Activated T-helper 17 cell treated with anti-CD3 and anti-CD28 coated beads, Interleukin-2, amount 50 U/mL, for 72 hours (primary cell): ENCODE results near the gene GNA12. TPM values are rescaled to one million over a fixed set of nuclear protein-coding genes. Genes with fewer than 3 reads are reported as not detected.

Experiments used
- ATAC-seq: fragments of 150-1000 bp; cut with Tn5 transposase; replicated peaks from 2 replicates; pipeline ENCODE4 v1.10.0; 2021; ENCODE audit warnings: mild to moderate bottlenecking, moderate library complexity
- H3K27ac Mint-ChIP-seq: one replicate; pipeline ENCODE4 v1.8.0; 2022; ENCODE audit warnings: mixed read lengths
- H3K27me3 Mint-ChIP-seq: one replicate; pipeline ENCODE4 v1.8.0; 2022; ENCODE audit warnings: mixed read lengths
- H3K36me3 Mint-ChIP-seq: one replicate; pipeline ENCODE4 v1.8.0; 2022; ENCODE audit warnings: low read depth, mild to moderate bottlenecking, mixed read lengths
- H3K4me1 Mint-ChIP-seq: one replicate; pipeline ENCODE4 v1.8.0; 2022; ENCODE audit warnings: mixed read lengths
- H3K4me3 Mint-ChIP-seq: one replicate; pipeline ENCODE4 v1.8.0; 2022; ENCODE audit warnings: mild to moderate bottlenecking, mixed read lengths
- H3K9me3 Mint-ChIP-seq: one replicate; pipeline ENCODE4 v1.8.0; 2022; ENCODE audit warnings: mixed read lengths
- total RNA-seq, 2 donors: library from RNA; stranded (reverse); gene quantifications; one replicate each; pipeline ENCODE4 v1.2.3, GENCODE V29; 2022

Gene GNA12
- total RNA-seq, 2 donors from 2014 or later = 15.4 to 17.4 TPM

DNA sequence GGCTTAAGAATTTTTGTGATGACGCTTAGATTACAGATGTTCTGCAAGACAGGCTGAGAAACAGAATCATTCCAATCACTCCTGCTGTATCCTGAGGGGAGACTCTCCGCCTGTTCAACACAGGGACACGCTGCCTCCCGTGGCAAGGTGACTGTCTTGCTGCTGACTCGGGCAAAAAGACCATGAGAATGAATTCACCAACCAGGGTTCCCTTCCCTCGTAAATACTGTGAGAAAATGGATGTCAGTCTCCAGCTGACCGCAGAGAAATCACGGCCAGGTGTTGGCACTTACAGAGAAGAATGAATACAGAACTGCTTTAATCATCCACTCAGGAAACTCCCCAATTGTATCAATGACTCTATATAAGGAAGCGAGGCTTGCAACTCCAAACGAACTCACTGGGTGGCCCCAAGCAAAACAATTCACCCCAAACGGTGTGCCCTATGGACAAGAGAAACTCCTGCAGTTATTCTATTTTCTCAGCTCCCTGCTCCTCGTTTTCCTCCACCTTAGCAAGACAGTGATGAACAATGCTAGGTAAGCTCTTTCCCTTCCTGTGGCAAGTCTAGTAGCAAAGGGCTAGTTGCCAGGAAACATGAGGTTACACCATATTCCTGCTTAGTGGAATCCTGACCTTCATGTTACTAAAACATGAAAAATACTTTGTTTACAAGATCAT lies 22.8 kb downstream of the GNA12 start:
- peak overlapping the region; percentile 7 for H3K27ac Mint-ChIP-seq
- H3K4me1 Mint-ChIP-seq = peaks cover 24% of the 10 kb centered on the region
- peaks cover 5% of the 10 kb centered on the region for H3K36me3 Mint-ChIP-seq
- no peaks in the 10 kb centered on the region for H3K27me3 Mint-ChIP-seq
- peak; percentile 73 for ATAC-seq
- no peaks in the 10 kb centered on the region for H3K9me3 Mint-ChIP-seq
- peak overlapping the region; percentile 14 for H3K4me3 Mint-ChIP-seq

DNA sequence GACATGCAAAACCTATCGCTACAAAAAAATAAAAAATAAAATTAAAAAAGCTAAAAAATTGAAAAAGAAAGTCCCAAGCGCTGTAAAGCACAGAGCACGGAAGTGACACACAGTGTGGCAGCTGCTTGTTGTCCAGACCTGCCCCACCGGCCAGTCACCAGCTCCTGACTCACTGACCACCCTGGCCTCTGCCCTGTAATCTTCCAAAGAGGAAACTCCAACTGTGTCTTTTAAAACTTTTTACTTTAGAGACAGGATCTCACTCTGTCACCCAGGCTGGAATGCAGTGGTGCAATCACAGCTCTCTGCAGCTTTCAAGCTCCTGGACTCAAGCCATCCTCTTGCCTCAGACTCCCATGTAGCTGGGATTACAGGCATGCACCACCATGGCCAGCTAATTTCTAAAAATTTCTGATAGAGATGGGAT lies 23.6 kb downstream of the GNA12 start:
- H3K27ac Mint-ChIP-seq = no peak overlapping the region
- peaks cover 5% of the 10 kb centered on the region for H3K36me3 Mint-ChIP-seq
- no peaks in the 10 kb centered on the region for H3K9me3 Mint-ChIP-seq
- H3K4me3 Mint-ChIP-seq = no peak overlapping the region
- H3K27me3 Mint-ChIP-seq = no peaks in the 10 kb centered on the region
- no peak for ATAC-seq
- H3K4me1 Mint-ChIP-seq = peaks cover 24% of the 10 kb centered on the region

DNA sequence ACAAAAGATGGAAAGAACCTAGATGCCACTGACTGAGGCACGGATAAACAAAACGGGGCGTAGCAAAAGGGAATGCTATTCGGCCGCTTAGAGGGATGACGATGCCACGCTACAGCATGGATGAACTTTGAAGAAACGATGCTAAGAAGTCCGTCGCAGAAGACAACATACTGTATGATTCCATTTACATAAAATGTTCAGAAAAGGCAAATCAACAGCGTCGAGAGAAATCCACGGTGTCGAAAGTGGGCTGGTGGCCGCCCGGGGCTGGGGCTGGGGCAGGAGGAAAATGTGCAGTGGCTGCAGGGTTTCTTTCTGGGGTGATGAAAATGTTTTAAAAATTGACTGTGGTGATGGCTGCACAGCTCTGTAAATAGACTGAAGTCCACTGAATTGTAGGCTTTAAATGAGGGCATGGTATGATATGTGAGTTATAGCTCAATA lies 24.1 kb downstream of the GNA12 start:
- ATAC-seq = no peak
- peak overlapping the region; percentile 51 for H3K27ac Mint-ChIP-seq
- peaks cover 18% of the 10 kb centered on the region for H3K4me1 Mint-ChIP-seq
- no peaks in the 10 kb centered on the region for H3K27me3 Mint-ChIP-seq
- no peaks in the 10 kb centered on the region for H3K9me3 Mint-ChIP-seq
- H3K4me3 Mint-ChIP-seq = no peak overlapping the region
- H3K36me3 Mint-ChIP-seq = peaks cover 5% of the 10 kb centered on the region

DNA sequence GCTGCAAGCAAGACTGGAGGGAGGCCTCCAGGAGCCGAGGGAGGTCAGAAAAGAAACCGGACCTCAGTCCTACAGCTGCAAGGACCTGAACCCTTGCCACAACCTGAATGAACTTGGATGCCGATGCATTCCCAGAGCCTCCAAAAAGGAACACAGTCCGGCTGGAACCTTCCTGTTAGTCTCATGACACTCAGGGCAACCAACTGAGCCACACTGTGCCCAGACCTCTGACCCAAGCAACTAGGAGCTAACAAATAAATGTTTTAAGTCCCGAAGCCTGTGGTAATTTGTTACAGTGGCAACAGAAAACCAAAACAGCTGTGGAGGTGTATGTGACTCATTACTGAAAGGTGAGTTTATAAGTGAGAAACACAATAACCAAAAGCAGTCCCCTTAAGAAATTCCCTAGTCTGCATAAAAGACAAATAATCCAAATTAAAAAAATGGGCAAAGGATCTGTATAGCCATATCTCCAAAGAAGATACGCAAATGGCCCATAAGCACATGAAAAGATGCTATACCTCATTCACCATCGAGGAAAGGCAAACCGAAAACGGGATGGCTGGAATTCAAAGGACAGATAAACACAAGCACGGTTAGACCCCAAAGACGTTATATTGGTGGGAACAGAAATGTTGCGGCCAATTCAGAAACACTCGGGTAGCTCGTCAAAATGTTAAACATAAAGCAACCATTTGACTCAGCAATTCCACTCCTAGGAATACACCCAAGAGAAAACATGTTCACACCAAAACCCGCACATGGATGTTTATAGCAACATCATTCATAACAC lies 24.8 kb downstream of the GNA12 start:
- peak; percentile 86 for ATAC-seq
- peaks cover 5% of the 10 kb centered on the region for H3K36me3 Mint-ChIP-seq
- peaks cover 17% of the 10 kb centered on the region for H3K4me1 Mint-ChIP-seq
- H3K9me3 Mint-ChIP-seq = no peaks in the 10 kb centered on the region
- H3K4me3 Mint-ChIP-seq = peak overlapping the region; percentile 21
- H3K27me3 Mint-ChIP-seq = no peaks in the 10 kb centered on the region
- peak overlapping the region; percentile 51 for H3K27ac Mint-ChIP-seq

DNA sequence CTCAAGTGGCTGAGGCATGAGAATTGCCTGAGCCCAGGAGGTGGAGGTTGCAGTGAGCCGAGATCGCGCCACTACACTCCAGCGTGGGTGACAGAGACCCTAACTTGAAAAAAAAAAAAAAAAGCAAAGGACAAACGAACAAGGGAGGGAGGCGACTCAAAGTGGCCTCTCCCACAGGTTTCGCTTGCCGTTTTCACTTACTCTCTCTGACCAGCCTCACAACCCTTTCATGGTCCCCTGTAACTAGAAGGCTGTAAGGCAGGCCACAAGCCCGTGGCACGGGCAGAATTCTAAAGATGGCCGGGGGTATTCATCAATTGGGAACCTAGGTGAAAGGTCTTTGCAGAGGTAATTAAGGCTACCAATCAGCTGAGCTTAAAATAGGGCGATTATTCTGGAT lies 25.5 kb downstream of the GNA12 start:
- no peaks in the 10 kb centered on the region for H3K27me3 Mint-ChIP-seq
- H3K36me3 Mint-ChIP-seq = peaks cover 6% of the 10 kb centered on the region
- H3K9me3 Mint-ChIP-seq = no peaks in the 10 kb centered on the region
- H3K27ac Mint-ChIP-seq = peak overlapping the region; percentile 51
- peaks cover 17% of the 10 kb centered on the region for H3K4me1 Mint-ChIP-seq
- no peak overlapping the region for H3K4me3 Mint-ChIP-seq
- no peak for ATAC-seq

DNA sequence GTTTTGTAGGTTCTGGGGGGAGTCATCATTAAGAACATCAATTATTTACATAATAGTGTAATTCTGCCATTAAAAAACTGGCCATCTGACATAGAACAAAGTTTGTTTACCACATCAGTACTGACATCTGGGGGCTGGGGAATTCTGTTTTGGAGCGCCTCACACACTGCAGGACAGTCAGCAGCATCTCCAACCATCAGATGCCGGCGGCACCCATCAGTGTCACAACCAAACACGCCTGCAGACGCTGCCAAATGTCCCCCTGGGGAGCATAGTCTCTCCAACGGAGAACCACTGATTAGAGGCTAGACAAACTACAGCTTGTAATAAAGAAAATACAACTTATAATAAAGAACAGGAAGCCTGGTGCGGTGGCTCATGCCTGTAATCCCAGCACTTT lies 26.0 kb downstream of the GNA12 start:
- H3K4me3 Mint-ChIP-seq = no peak overlapping the region
- peaks cover 11% of the 10 kb centered on the region for H3K36me3 Mint-ChIP-seq
- H3K27ac Mint-ChIP-seq = peak overlapping the region; percentile 72
- H3K9me3 Mint-ChIP-seq = no peaks in the 10 kb centered on the region
- no peak for ATAC-seq
- no peaks in the 10 kb centered on the region for H3K27me3 Mint-ChIP-seq
- peaks cover 17% of the 10 kb centered on the region for H3K4me1 Mint-ChIP-seq

DNA sequence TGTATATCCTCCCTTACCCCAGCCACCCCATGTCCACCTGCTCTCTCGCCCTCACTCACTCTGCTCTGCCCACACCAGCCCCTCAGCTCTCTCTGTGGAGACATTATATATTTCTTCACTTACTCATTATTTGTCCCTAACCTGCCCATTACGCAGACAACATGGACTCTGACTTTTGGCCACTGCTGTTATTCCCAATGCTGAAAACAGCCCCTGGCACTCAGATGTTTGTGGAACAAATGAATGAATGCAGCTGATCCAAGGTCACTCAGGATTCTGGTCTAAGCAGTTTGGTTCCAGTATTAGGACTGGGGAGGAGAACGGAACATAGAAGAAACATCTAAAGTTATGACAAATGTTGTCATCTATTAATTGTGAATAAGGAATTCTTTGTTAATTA lies 26.7 kb downstream of the GNA12 start:
- Mint-ChIP-seq H3K27ac (peak overlapping the region; percentile 72), H3K27me3 (no peaks in the 10 kb centered on the region), H3K9me3 (no peaks in the 10 kb centered on the region), H3K4me1 (peaks cover 17% of the 10 kb centered on the region), H3K36me3 (peaks cover 11% of the 10 kb centered on the region), H3K4me3 (no peak overlapping the region)
- no peak for ATAC-seq

DNA sequence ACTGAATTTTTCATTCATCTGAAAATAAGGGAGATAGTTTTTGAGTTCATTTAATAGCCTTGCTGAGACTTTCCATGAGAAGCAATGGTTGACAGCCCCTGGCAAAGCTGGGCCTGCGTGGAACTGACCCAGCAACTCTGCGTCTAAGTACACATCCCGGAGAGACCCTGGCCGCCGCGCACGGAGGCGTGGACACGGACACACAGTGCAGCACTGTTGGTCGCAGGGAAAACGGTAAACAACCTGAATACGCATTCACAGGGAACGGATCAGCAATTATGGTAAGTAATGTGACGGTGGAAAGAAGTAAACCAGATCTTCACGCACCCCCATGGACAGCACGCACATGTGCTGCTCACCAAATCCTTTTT lies 28.2 kb downstream of the GNA12 start:
- Mint-ChIP-seq H3K27ac (no peak overlapping the region), H3K9me3 (no peaks in the 10 kb centered on the region), H3K36me3 (peaks cover 11% of the 10 kb centered on the region), H3K4me3 (no peak overlapping the region), H3K4me1 (peaks cover 14% of the 10 kb centered on the region), H3K27me3 (no peaks in the 10 kb centered on the region)
- no peak for ATAC-seq

DNA sequence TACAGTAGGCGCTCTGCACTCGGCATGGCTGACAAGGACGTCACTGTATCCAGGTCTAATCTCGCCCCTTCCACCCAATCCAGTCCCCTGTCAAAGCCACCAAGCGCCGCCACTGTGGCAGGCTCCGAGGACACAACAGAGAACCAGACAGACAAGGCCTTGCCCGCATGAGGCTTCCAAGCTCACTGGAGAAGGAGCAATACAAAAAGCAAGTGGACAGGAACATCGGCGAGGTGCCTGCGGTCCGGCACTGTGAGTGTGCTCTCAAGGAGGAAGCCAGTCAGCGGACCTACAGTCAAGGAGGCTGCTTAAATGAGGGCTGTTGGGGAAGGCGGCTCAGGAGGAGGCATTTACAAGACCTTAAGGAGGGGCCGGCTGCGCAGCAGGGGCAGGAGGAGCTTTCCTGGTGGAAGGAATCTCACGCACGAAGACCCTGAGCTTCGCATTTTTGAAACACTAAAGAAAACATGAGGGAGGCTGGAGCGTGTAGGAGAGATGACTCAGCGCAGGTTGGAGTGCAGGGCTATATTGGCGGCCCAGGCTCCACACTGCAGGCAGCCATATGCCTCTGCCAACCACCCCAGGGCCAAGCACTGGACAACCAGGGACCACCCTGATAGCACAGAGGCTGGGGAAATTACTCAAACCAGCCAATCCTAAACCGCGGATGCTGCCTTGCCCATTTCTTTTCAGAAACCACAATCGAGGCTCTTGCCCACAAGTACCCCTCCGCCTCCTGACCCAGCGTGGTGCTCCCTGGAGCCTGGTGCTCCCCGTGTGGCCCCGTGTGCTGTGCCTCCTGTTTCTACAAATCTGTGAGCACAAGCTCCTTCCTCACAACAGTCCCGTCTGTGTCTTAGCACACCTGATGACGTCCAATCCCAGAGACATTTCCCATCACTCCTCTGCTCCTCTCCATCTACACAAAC lies 28.9 kb downstream of the GNA12 start:
- Mint-ChIP-seq H3K9me3 (no peaks in the 10 kb centered on the region), H3K27ac (no peak overlapping the region), H3K36me3 (peaks cover 11% of the 10 kb centered on the region), H3K4me3 (no peak overlapping the region), H3K4me1 (peaks cover 19% of the 10 kb centered on the region), H3K27me3 (no peaks in the 10 kb centered on the region)
- no peak for ATAC-seq

DNA sequence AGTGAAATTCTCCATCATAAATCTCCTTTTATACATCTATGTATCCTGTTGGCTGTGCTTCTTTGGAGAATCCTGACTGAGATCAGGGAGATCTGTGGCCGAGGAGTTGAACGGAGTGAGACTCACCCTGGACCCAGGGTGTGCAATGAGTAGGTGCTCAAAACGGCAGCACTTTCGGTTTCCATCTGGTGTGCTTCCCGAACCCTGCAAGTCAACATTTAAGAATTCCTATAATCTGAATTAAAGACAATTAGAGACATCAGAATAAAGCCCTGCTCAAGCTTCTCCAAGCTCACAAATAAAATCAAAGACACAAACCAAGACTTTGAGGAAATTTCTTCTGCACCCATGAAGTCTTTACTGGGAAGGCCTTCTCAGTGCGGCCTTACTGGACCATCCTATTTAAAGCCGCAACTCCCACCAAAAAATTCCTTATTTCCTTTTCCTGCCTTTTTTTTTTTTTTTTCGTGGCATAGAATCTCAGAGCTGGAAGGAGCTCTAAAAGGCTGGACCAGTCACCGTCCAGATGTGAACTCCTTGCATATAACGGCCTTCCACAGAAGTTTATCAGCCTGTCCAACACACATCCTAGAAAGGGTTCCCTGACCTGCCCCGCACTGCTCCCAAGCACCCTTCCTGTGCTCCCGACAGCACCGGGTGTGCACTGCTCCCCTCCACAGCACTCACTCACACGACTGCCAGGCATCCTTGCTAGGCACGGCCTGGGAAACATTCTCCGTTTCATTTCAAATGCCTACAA lies 29.7 kb downstream of the GNA12 start:
- Mint-ChIP-seq H3K9me3 (no peaks in the 10 kb centered on the region), H3K27me3 (no peaks in the 10 kb centered on the region), H3K4me3 (no peak overlapping the region), H3K36me3 (peaks cover 7% of the 10 kb centered on the region), H3K4me1 (peaks cover 15% of the 10 kb centered on the region), H3K27ac (no peak overlapping the region)
- no peak for ATAC-seq

DNA sequence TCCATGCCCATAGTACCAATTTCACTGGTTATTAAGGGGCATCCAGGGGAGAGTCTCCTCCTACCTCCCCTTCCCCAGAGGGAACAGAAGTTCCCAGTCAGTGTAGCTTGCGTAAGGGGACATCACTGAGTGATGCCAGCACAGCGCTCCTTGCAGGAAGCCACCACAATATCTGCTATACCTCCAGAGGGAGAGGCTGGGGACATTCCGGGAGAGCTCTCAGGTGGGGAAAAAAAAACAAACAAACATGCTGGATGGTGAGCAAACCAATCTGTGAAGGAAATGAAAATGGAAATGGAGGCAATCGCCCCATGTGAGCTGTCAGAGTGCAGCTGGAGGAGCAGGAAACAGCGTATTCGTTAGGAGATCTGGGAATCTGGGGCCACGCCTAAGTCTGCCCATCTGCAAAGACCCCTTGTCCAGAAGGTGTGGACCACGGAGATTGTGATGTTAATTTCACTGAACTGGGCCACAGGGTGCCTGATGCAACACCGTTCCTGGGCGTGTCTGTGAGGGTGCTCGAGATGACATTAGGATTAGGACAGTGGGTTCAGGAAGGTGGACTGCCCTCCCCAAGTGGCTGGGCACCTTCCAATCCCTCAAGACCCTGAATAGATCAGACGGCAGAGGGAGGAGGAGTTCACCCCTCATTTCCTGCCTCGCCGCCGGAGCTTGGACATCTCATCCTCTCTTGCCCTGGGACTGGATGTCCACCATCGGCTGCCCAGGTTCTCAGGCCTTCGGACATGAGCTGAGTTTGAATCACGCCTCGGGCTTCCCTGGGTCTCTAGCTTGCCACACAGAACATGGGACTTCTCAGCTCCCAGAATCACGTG lies 30.5 kb downstream of the GNA12 start:
- no peak for ATAC-seq
- Mint-ChIP-seq H3K27ac (peak overlapping the region; percentile 36), H3K9me3 (no peaks in the 10 kb centered on the region), H3K36me3 (peaks cover 6% of the 10 kb centered on the region), H3K4me3 (no peak overlapping the region), H3K4me1 (peaks cover 14% of the 10 kb centered on the region), H3K27me3 (no peaks in the 10 kb centered on the region)

DNA sequence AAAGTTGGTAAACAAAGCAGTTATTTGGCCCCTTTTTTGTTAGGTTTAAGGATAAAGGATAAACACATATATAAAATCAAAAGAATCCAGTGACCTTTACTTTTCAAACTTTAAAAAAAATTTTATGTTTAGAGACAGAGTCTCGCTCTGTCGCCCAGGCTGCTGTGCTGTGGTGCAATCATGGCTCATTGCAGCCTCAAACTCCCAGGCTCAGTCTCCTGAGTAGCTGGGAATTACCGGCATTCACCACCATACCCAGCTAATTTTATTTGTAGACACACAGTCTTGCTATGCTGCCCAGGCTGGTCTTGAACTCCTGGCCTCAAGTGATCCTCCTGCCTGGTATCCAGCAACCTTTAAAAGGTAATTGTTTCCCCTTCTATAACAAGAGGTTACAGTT lies 31.3 kb downstream of the GNA12 start:
- Mint-ChIP-seq H3K36me3 (peaks cover 6% of the 10 kb centered on the region), H3K27me3 (no peaks in the 10 kb centered on the region), H3K27ac (peak overlapping the region; percentile 36), H3K4me3 (no peak overlapping the region), H3K9me3 (no peaks in the 10 kb centered on the region), H3K4me1 (peaks cover 14% of the 10 kb centered on the region)
- no peak for ATAC-seq

DNA sequence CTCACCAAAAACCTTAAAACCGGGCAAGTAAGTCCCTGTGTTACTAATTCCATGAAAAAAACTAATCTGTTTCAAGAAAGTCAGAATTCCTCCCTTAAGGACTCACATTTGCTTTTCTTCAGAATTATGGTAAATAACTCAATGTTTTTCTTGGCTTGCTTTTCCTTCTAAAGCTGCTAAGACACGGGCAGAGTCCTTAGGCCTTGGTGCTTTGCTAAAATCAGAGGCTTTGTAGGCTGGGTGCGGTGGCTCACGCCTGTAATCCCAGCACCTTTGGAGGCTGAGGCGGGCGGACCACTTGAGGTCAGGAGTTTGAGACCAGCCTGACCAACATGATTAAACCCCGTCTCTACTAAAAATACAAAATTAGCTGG lies 32.0 kb downstream of the GNA12 start:
- no peak overlapping the region for H3K27ac Mint-ChIP-seq
- H3K4me3 Mint-ChIP-seq = no peak overlapping the region
- H3K9me3 Mint-ChIP-seq = no peaks in the 10 kb centered on the region
- peaks cover 6% of the 10 kb centered on the region for H3K36me3 Mint-ChIP-seq
- peaks cover 14% of the 10 kb centered on the region for H3K4me1 Mint-ChIP-seq
- ATAC-seq = no peak
- no peaks in the 10 kb centered on the region for H3K27me3 Mint-ChIP-seq
